Upper lobe of left lung (tissue), 4 donors: ENCODE data around the gene LXN.

Experiments used
- EP300 ChIP-seq, 4 donors: sonication (generic); formaldehyde crosslinking; IDR thresholded peaks; one replicate each; pipeline ENCODE4 v1.5.1; 2017; ENCODE audit warnings: antibody characterized with exemption in 4 of 4, control low read depth in 2 of 4
- POLR2A ChIP-seq, 4 donors: fragments of 450-650 bp; IDR thresholded peaks; one replicate each; pipeline ENCODE4 v1.5.1; 2016 to 2017; ENCODE audit warnings: antibody characterized with exemption in 4 of 4, mild to moderate bottlenecking in 2 of 4
- TF ChIP-seq, protein P1 (sequence below), 6 experiments: fragments of 450-650 bp in 4 of 6; fragments of 200-600 bp in 2 of 6; sonication (generic) in 2 of 6; IDR thresholded peaks; one replicate each; pipeline ENCODE4 v1.5.1; 2016 to 2019; ENCODE audit warnings: antibody characterized with exemption in 6 of 6

DNA sequence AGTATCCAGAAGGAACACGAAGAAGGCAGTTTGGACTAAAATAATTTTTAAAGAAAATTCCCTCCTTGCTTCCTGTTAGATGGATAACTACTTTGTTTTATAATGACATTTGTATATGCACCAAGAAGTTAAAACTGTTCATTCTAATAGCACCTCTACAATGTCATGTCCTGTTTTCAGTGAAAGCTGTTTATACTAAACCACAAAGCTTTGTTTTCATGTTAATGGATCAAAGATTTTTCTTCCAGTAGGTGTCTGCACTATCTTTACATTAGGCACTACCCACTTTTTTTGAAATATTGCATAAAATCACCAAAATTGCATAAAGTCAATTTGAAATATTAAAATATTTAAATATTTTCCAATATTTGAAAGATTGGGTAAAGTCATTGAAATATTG lies 49.7 kb upstream of the LXN start:
- no peak for TF ChIP-seq EP300 (IDR thresholded peaks at IDR 0.05)
- TF ChIP-seq, protein P1, sequence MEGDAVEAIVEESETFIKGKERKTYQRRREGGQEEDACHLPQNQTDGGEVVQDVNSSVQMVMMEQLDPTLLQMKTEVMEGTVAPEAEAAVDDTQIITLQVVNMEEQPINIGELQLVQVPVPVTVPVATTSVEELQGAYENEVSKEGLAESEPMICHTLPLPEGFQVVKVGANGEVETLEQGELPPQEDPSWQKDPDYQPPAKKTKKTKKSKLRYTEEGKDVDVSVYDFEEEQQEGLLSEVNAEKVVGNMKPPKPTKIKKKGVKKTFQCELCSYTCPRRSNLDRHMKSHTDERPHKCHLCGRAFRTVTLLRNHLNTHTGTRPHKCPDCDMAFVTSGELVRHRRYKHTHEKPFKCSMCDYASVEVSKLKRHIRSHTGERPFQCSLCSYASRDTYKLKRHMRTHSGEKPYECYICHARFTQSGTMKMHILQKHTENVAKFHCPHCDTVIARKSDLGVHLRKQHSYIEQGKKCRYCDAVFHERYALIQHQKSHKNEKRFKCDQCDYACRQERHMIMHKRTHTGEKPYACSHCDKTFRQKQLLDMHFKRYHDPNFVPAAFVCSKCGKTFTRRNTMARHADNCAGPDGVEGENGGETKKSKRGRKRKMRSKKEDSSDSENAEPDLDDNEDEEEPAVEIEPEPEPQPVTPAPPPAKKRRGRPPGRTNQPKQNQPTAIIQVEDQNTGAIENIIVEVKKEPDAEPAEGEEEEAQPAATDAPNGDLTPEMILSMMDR (IDR thresholded peaks at IDR 0.05) = no peak
- TF ChIP-seq POLR2A (IDR thresholded peaks at IDR 0.05) = no peak
